ENCODE results near the gene RAPGEF1. TPM values are rescaled to one million over a fixed set of nuclear protein-coding genes. Genes with fewer than 3 reads are reported as not detected.

Gene RAPGEF1
- polyA plus RNA-seq, 2 of the 4 experiments (the other 2 are of a cell fraction), result 21.6 to 27.7 TPM

- TF ChIP-seq HMGXB4 (CRISPR knock-in tag; IDR thresholded peaks at IDR 0.05; ENCODE audit: borderline replicate concordance) (no peak), NFE2L2 (conservative IDR thresholded peaks at IDR 0.05; ENCODE audit: low read length) (no peak), HOXB5 (CRISPR knock-in tag; IDR thresholded peaks at IDR 0.05) (no peak), RAD21 (conservative IDR thresholded peaks at IDR 0.05 in 1 of 2, IDR thresholded peaks at IDR 0.05 in 1 of 2) (no peak), POLR2A (IDR thresholded peaks at IDR 0.05; ENCODE audit: low read length) (peak; percentile 54), PHF8 (IDR thresholded peaks at IDR 0.05; ENCODE audit: borderline replicate concordance, low read depth) (0 out of 2 replicates have a peak, but pooled peaks have one; percentile 32)
Measured at GRCh38 chr9:131530920-131531832, 208.7 kb downstream of the RAPGEF1 start, which contains the start of gene UCK1 (continued).

- H3K4me1 ChIP-seq, result peaks cover 11% of the 10 kb centered on the region
- no peaks in the 10 kb centered on the region for H3K9me3 ChIP-seq
- WGBS (ENCODE audit: missing lambda C conversion rate), result 19% methylated on average over 10 of the region's 29 CpGs
- no peak for TF ChIP-seq RNF2 (IDR thresholded peaks at IDR 0.05; ENCODE audit: borderline replicate concordance, low read depth)
- TF ChIP-seq SMC3 (IDR thresholded peaks at IDR 0.05), result 0 out of 3 replicates have a peak, but pooled peaks have one; percentile 12
- TF ChIP-seq NPAS2 (CRISPR knock-in tag; IDR thresholded peaks at IDR 0.05; ENCODE audit: borderline replicate concordance), result no peak
- 0 out of 3 replicates have a peak, but pooled peaks have one; percentile 11 for TF ChIP-seq CTCF (IDR thresholded peaks at IDR 0.05)
- FAIRE-seq (no peak), ATAC-seq (peak; percentile 66 to 67), DNase-seq (ENCODE audit: low read depth in 1 of 2, low spot score in 1 of 2) (peak; percentile 40 to 92)
- H3K27ac ChIP-seq, result peak overlapping the region; percentile 98 to 99
- POLR2A ChIA-PET, result interaction anchor here (1.4 kb wide), 1 partner anchor 16 kb away, joined by 3 read pairs; no protein-coding TSS in a partner anchor
- H3K4me3 ChIP-seq, result peak overlapping the region; percentile 100
- CTCF ChIA-PET, result no interaction called here
- H3K4me2 ChIP-seq, result peak overlapping the region; percentile 91
Measured at GRCh38 chr9:131530546-131530919, 209.3 kb downstream of the RAPGEF1 start.

GRCh38 chr9:131529597-131530545, 210.0 kb downstream of the RAPGEF1 start:
- peak in 1 of 2 experiments; percentile 19; a peak in 3 of 6 replicates for ATAC-seq
- DNase-seq (ENCODE audit: low read depth in 1 of 2, low spot score in 1 of 2), result no peak
- no peak for TF ChIP-seq HOXB13 (CRISPR knock-in tag; IDR thresholded peaks at IDR 0.05; ENCODE audit: low read depth)
- TF ChIP-seq HEYL (CRISPR knock-in tag; IDR thresholded peaks at IDR 0.05), result no peak
- TF ChIP-seq CBX8 (IDR thresholded peaks at IDR 0.05), result no peak
- TF ChIP-seq EHF (CRISPR knock-in tag; IDR thresholded peaks at IDR 0.05), result no peak
- TF ChIP-seq REST (IDR thresholded peaks at IDR 0.05), result no peak
- Histone ChIP-seq H3K4me3 (peak overlapping the region; percentile 100), H3K4me2 (peak overlapping the region; percentile 91), H3K4me1 (peaks cover 11% of the 10 kb centered on the region), H3K27ac (peak overlapping the region; percentile 98 to 99), H3K9me3 (no peaks in the 10 kb centered on the region)
- POLR2A ChIA-PET, result no interaction called here
- CTCF ChIA-PET, result no interaction called here
- WGBS (ENCODE audit: missing lambda C conversion rate), result 76% methylated on average over 13 of the region's 24 CpGs
- no peak for FAIRE-seq
